Measurements from ENCODE around the gene ACSL6. TPM values are rescaled to one million over a fixed set of nuclear protein-coding genes. Genes with fewer than 3 reads are reported as not detected.

ACSL6 gene
- polyA plus RNA-seq, 1 experiment, result not detected

DNA sequence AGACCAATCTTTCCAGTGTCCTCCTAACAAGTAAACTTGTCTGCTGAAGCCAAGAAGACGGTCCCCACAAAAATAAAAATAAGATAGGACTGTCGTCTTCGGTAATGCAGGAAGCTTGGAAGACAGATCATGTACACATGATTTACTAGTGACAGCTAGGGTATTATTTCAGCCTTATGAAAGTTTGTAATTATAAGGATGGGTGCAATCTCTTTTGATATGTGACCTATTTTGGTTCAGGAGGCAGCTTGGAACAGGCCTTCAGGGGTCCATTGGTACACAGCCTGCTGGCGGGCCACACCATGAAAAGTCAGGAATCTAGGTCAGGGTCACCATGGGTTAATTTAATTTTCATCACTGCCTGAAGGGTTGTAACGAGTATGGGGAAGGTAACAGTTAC is 52.3 kb downstream of the ACSL6 start:
- Histone ChIP-seq H3K36me3 (ENCODE audit: control insufficient read depth, insufficient read depth, low read length) (no peaks in the 10 kb centered on the region), H3K4me3 (ENCODE audit: low read depth, low read length) (no peak overlapping the region), H3K27me3 (ENCODE audit: control insufficient read depth, insufficient read depth, low read length) (peaks cover 2% of the 10 kb centered on the region; the same call in 1 of the 2 replicates)
- TF ChIP-seq, protein P1, sequence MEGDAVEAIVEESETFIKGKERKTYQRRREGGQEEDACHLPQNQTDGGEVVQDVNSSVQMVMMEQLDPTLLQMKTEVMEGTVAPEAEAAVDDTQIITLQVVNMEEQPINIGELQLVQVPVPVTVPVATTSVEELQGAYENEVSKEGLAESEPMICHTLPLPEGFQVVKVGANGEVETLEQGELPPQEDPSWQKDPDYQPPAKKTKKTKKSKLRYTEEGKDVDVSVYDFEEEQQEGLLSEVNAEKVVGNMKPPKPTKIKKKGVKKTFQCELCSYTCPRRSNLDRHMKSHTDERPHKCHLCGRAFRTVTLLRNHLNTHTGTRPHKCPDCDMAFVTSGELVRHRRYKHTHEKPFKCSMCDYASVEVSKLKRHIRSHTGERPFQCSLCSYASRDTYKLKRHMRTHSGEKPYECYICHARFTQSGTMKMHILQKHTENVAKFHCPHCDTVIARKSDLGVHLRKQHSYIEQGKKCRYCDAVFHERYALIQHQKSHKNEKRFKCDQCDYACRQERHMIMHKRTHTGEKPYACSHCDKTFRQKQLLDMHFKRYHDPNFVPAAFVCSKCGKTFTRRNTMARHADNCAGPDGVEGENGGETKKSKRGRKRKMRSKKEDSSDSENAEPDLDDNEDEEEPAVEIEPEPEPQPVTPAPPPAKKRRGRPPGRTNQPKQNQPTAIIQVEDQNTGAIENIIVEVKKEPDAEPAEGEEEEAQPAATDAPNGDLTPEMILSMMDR (IDR thresholded peaks at IDR 0.05; ENCODE audit: insufficient read depth, low read depth, low read length), result no peak
- POLR2A ChIA-PET, result no interaction called here
- no peak for DNase-seq (ENCODE audit: low read depth)
- CTCF ChIA-PET, result no interaction called here

DNA sequence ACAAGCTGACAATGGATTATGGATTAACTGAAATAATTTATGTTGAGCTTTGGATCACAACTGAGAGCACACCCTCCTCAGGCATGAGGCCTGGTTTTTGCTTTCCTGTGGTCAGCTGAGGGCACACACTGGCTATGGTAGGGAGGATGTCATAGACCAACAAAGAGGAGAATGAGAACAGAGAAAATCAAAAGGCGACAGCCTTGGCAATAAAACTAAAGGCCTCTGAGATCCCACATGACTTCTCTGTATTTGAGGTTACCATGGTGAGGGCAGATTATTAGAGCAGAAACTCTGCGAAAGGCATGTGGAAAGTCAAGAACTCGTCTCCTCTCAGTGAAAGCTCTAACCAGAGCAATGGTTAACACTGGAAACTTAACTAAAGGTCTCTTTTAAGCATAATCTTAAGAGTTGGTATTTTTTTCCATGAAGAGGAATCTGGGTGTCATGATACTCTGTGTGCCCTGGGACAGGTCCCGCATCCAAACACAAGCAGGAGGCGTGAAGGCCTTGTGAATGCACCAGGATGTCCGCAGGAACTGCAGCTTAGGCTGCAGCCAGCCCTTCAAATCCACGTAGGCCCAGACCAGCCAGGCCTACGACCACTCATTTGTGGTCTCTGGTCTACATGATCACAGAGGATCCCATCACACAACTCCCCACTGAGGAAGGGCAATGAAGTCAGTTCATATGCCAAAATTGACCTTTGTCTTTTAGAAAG is 53.6 kb downstream of the ACSL6 start:
- no peak for DNase-seq (ENCODE audit: low read depth)
- ChIA-PET CTCF (no interaction called here), POLR2A (no interaction called here)
- no peaks in the 10 kb centered on the region for H3K36me3 ChIP-seq (ENCODE audit: control insufficient read depth, insufficient read depth, low read length)
- TF ChIP-seq, protein P1 (IDR thresholded peaks at IDR 0.05; ENCODE audit: insufficient read depth, low read depth, low read length), result no peak
- no peak overlapping the region for H3K4me3 ChIP-seq (ENCODE audit: low read depth, low read length)
- no peaks in the 10 kb centered on the region for H3K27me3 ChIP-seq (ENCODE audit: control insufficient read depth, insufficient read depth, low read length)

DNA sequence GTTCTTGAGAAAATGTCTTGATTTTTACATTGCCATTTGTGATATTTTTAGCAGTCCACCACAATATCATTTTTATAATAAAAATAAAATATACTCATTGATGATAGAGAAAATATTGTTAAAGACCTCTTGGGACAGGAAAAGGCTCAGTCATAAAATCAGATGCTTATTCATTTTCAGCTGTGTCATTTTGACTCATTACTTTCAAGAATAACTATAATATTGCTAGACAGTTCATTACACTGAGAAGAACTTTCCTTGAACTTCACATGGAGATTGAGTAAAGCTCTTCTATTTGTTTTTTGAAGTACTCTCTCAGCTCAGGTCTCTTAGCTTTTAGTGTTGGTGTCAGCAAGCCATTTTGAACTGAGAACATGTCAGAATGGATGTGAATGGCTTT is 57.5 kb downstream of the ACSL6 start:
- Histone ChIP-seq H3K36me3 (ENCODE audit: control insufficient read depth, insufficient read depth, low read length) (no peaks in the 10 kb centered on the region), H3K27me3 (ENCODE audit: control insufficient read depth, insufficient read depth, low read length) (no peaks in the 10 kb centered on the region; the same call in 1 of the 2 replicates), H3K4me3 (ENCODE audit: low read depth, low read length) (no peak overlapping the region)
- DNase-seq (ENCODE audit: low read depth), result no peak
- TF ChIP-seq, protein P1 (IDR thresholded peaks at IDR 0.05; ENCODE audit: insufficient read depth, low read depth, low read length), result no peak
- ChIA-PET CTCF (no interaction called here), POLR2A (no interaction called here)

DNA sequence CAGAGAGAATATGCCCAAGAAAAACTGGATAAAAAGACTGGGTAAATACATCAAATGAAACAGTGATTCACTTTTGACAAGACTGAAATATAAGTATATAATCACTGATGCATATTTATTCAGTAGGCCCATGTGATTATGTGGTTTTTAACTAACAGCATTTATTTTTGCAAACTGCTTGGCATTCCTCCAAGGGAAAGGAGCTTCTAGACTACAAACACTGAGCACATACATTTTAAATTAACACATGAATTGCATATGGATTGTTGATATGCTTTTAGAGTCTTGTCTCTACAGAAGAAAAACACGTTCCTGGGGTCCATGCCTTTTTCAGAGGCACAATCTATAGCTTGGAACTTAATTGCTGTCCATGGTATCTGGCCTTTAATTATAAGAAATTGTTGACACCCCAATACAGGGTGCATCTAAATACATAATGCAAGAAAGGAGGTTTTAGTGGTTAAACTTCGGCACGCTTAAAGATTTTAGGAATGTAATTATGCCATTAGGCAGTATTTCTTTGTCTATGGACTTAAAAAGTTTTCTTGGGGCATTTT is 59.1 kb downstream of the ACSL6 start:
- no peak for DNase-seq (ENCODE audit: low read depth)
- no peaks in the 10 kb centered on the region; the same call in 1 of the 2 replicates for H3K27me3 ChIP-seq (ENCODE audit: control insufficient read depth, insufficient read depth, low read length)

DNA sequence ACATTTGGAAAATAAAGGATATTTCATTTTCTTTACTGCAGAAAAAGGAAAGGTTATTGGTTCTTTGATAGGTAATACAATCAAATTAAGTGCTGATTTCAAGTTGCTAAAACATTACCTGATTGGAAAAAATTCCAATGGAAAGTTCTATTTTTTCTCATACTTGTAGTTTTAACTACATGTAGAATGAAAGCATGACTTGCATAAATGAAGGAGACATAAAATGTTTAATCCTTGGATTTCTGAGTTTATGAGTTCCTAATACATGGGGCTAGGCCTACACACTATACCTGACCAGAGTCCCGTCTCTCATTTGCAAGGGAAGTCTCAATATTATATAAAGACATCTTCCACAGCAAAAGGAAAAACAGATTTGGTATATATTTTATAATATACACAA is 60.8 kb downstream of the ACSL6 start:
- Histone ChIP-seq H3K27me3 (ENCODE audit: control insufficient read depth, insufficient read depth, low read length) (no peaks in the 10 kb centered on the region; the same call in 1 of the 2 replicates), H3K4me3 (ENCODE audit: low read depth, low read length) (no peak overlapping the region), H3K36me3 (ENCODE audit: control insufficient read depth, insufficient read depth, low read length) (no peaks in the 10 kb centered on the region)
- ChIA-PET POLR2A (no interaction called here), CTCF (no interaction called here)
- no peak for DNase-seq (ENCODE audit: low read depth)
- TF ChIP-seq, protein P1 (IDR thresholded peaks at IDR 0.05; ENCODE audit: insufficient read depth, low read depth, low read length), result no peak

More for the DNA sequence above, 59.1 kb downstream of the ACSL6 start:
- TF ChIP-seq, protein P1 (IDR thresholded peaks at IDR 0.05; ENCODE audit: insufficient read depth, low read depth, low read length), result no peak
- POLR2A ChIA-PET, result no interaction called here
- Histone ChIP-seq H3K36me3 (ENCODE audit: control insufficient read depth, insufficient read depth, low read length) (no peaks in the 10 kb centered on the region), H3K4me3 (ENCODE audit: low read depth, low read length) (no peak overlapping the region)
- CTCF ChIA-PET, result no interaction called here

Measured in BJ (cell line).